HepG2 (cell line): Measurements from ENCODE around the gene UTP20. TPM values are rescaled to one million over a fixed set of nuclear protein-coding genes. Genes with fewer than 3 reads are reported as not detected.

ENCODE experiments used
- BRCA1 ChIP-seq: sonication (generic); formaldehyde crosslinking; IDR thresholded peaks from 2 replicates; pipeline ENCODE4 v1.4.0; 2020; ENCODE audit warnings: missing genetic modification reagents
- ELF1 ChIP-seq: sonication (generic); formaldehyde crosslinking; IDR thresholded peaks from 2 replicates; pipeline ENCODE4 v1.4.0; 2020; ENCODE audit warnings: missing genetic modification reagents
- ETV6 ChIP-seq: sonication (generic); formaldehyde crosslinking; conservative IDR thresholded peaks from 2 replicates; pipeline ENCODE4 v1.4.0; 2020; ENCODE audit warnings: missing genetic modification reagents
- HIVEP1 ChIP-seq: sonication (generic); formaldehyde crosslinking; IDR thresholded peaks from 2 replicates; pipeline ENCODE4 v1.4.0; 2020; ENCODE audit warnings: mild to moderate bottlenecking, missing genetic modification reagents
- HNRNPLL ChIP-seq: fragments of 200-400 bp; formaldehyde crosslinking; IDR thresholded peaks from 2 replicates; pipeline ENCODE4 v1.6.1; 2017; ENCODE audit warnings: mild to moderate bottlenecking, low read depth, low read length; ENCODE audit not compliant: poor library complexity, severe bottlenecking
- IKZF1 ChIP-seq: fragments of 450-650 bp; IDR thresholded peaks from 2 replicates; pipeline ENCODE4 v1.7.1; 2016
- JARID2 ChIP-seq: sonication (generic); formaldehyde crosslinking; IDR thresholded peaks from 2 replicates; pipeline ENCODE4 v1.8.1; 2023; ENCODE audit warnings: missing genetic modification reagents, inconsistent platforms; ENCODE audit not compliant: insufficient replicate concordance
- REST ChIP-seq, 2 experiments: IDR thresholded peaks; 2 replicates each; pipeline ENCODE4 v1.6.1; 2011 to 2012; ENCODE audit warnings: low read length in 2 of 2, borderline replicate concordance in 1 of 2, low read depth in 1 of 2, mild to moderate bottlenecking in 1 of 2, moderate library complexity in 1 of 2
- SIN3B ChIP-seq: fragments of 150-350 bp; IDR thresholded peaks from 2 replicates; pipeline ENCODE4 v1.6.1; 2014; ENCODE audit warnings: low read length
- SP140L ChIP-seq: sonication (generic); formaldehyde crosslinking; IDR thresholded peaks from 2 replicates; pipeline ENCODE4 v1.4.0; 2020; ENCODE audit warnings: missing genetic modification reagents, borderline replicate concordance
- ZMYM4 ChIP-seq: sonication (generic); formaldehyde crosslinking; IDR thresholded peaks from 2 replicates; pipeline ENCODE4 v1.8.1; 2023; ENCODE audit warnings: mild to moderate bottlenecking, missing genetic modification reagents
- ZNF101 ChIP-seq: sonication (generic); formaldehyde crosslinking; IDR thresholded peaks from 2 replicates; pipeline ENCODE4 v1.4.0; 2020; ENCODE audit warnings: mild to moderate bottlenecking, low read depth, missing genetic modification reagents, borderline replicate concordance
- ZNF329 ChIP-seq: sonication (generic); formaldehyde crosslinking; IDR thresholded peaks from 2 replicates; pipeline ENCODE4 v1.9.0; 2021; ENCODE audit warnings: low read depth, mild to moderate bottlenecking, missing genetic modification reagents
- ZNF441 ChIP-seq: sonication (generic); formaldehyde crosslinking; IDR thresholded peaks from 2 replicates; pipeline ENCODE4 v1.7.0; 2021; ENCODE audit warnings: missing genetic modification reagents, borderline replicate concordance
- ZNF746 ChIP-seq: sonication (generic); formaldehyde crosslinking; IDR thresholded peaks from 2 replicates; pipeline ENCODE4 v1.8.0; 2022; ENCODE audit warnings: mild to moderate bottlenecking, missing genetic modification reagents
- ZNF816 ChIP-seq: sonication (generic); formaldehyde crosslinking; IDR thresholded peaks from 2 replicates; pipeline ENCODE4 v1.8.0; 2022; ENCODE audit warnings: missing genetic modification reagents, mild to moderate bottlenecking, borderline replicate concordance
- polyA plus RNA-seq, 8 experiments: library from polyadenylated mRNA; depleted of rRNA in 3 of 8; stranded (reverse) in 7 of 8; unstranded in 1 of 8; fragments of >200 nt; fragmentation: Illumina TruSeq in 4 of 8; extraction: Trizol in 4 of 8; gene quantifications; 2 replicates each; pipeline versions ENCODE4 v1.2.1 to v1.2.3, GENCODE V29; 2011 to 2016; ENCODE audit warnings: low read depth in 4 of 8, missing spikeins in 1 of 8, mixed read lengths in 1 of 8; ENCODE audit not compliant: insufficient read depth in 1 of 8
- total RNA-seq, 5 experiments: library from RNA; depleted of rRNA; stranded (reverse); fragments of >200 nt; fragmentation: Illumina TruSeq; extraction: Trizol; gene quantifications; 2 replicates each; pipeline ENCODE4 v1.2.3, GENCODE V29; 2016; ENCODE audit warnings: low read depth in 1 of 5
- TF ChIP-seq, protein P1 (sequence below): sonication (generic); IDR thresholded peaks from 2 replicates; pipeline ENCODE4 v1.6.1; 2016; ENCODE audit warnings: low read depth, borderline replicate concordance
- TF ChIP-seq, protein P2 (sequence below): sonication (generic); formaldehyde crosslinking; IDR thresholded peaks from 2 replicates; pipeline ENCODE4 v1.5.0; 2020; ENCODE audit warnings: missing genetic modification reagents
- TF ChIP-seq, protein P3 (sequence below): IDR thresholded peaks from 2 replicates; pipeline ENCODE4 v1.4.0; 2020; ENCODE audit warnings: mild to moderate bottlenecking, missing genetic modification reagents

Gene UTP20
- total and polyA plus RNA-seq, 2 of the 13 experiments (the other 11 are each of a cell fraction or from before 2014, with no cell fraction given), result 9.0 to 38.5 TPM

DNA sequence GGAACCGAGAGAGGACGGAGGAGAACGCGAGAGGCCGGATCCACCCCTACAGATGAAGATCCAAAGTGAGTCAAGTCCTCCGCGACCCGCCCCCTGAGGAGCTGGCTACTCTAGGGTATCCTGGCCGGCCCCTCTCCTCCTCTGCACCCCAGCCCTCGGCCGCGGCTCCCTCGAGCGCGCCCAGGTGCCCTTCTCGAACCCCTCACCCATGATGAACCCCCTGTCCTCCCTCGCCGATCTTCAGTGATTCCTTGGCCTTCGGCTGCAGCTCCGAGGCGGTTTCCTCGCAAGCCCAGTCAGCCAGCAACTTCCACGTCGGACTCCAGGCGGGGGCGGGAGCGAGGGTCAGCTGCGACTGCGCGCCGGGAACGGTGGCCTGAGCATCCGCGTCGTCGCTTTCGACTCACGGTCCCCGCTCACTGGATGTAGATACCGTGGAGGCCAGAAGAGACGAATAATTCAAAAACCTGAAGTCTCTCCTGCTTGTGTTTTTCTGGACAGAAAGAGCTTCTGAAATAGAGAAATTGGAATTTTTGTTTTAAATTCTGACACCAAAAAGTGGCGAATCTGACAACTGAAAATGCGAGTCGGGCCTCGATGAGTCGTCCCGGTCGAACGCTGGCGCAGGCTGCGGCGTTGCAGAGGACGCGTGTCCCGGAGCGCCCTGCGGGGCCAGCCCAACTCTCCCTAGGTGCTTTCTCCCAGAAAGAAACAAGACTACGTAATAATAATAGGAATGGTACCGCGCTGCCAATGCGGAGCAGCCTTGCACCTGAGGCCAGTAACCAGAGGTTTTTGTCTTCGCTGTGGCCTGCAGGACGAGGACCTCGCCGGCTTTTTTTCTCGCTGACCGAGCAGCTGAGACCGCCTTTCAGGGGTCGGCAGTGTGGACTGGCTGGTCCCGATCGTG is 127.8 kb downstream of the UTP20 start, which contains the start of gene ARL1 (continued):
- 0 out of 2 replicates have a peak, but pooled peaks have one; percentile 62 for TF ChIP-seq ZNF816
- no peak for TF ChIP-seq ETV6
- 0 out of 2 replicates have a peak, but pooled peaks have one; percentile 20 for TF ChIP-seq ELF1
- TF ChIP-seq ZNF101, result no peak
- TF ChIP-seq ZNF746 (CRISPR knock-in tag), result 0 out of 2 replicates have a peak, but pooled peaks have one; percentile 19
- no peak for TF ChIP-seq IKZF1
- no peak; the same call in 1 of the 2 replicates for TF ChIP-seq SIN3B
- peak in 1 of 2 experiments; percentile 29; a peak in 1 of 4 replicates for TF ChIP-seq REST (IDR thresholded peaks at IDR 0.05; ENCODE audit: borderline replicate concordance in 1 of 2, low read depth in 1 of 2, low read length in 2 of 2)
- TF ChIP-seq HNRNPLL, result peak; percentile 94
- TF ChIP-seq, protein P1, sequence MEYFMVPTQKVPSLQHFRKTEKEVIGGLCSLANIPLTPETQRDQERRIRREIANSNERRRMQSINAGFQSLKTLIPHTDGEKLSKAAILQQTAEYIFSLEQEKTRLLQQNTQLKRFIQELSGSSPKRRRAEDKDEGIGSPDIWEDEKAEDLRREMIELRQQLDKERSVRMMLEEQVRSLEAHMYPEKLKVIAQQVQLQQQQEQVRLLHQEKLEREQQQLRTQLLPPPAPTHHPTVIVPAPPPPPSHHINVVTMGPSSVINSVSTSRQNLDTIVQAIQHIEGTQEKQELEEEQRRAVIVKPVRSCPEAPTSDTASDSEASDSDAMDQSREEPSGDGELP, result peak; percentile 83
- peak; percentile 73 for TF ChIP-seq ZNF441 (CRISPR knock-in tag)
- TF ChIP-seq, protein P2, sequence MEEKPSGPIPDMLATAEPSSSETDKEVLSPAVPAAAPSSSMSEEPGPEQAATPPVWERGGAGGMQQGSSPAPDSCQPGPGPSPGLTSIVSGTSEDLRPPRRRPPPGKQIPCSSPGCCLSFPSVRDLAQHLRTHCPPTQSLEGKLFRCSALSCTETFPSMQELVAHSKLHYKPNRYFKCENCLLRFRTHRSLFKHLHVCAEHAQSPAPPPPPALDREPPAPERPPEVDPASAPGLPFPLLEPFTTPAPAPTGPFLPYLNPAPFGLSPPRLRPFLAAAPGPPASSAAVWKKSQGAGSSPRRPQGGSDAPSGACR (CRISPR knock-in tag), result no peak
- no peak for TF ChIP-seq SP140L
- peak; percentile 56 for TF ChIP-seq ZMYM4
- TF ChIP-seq, protein P3, sequence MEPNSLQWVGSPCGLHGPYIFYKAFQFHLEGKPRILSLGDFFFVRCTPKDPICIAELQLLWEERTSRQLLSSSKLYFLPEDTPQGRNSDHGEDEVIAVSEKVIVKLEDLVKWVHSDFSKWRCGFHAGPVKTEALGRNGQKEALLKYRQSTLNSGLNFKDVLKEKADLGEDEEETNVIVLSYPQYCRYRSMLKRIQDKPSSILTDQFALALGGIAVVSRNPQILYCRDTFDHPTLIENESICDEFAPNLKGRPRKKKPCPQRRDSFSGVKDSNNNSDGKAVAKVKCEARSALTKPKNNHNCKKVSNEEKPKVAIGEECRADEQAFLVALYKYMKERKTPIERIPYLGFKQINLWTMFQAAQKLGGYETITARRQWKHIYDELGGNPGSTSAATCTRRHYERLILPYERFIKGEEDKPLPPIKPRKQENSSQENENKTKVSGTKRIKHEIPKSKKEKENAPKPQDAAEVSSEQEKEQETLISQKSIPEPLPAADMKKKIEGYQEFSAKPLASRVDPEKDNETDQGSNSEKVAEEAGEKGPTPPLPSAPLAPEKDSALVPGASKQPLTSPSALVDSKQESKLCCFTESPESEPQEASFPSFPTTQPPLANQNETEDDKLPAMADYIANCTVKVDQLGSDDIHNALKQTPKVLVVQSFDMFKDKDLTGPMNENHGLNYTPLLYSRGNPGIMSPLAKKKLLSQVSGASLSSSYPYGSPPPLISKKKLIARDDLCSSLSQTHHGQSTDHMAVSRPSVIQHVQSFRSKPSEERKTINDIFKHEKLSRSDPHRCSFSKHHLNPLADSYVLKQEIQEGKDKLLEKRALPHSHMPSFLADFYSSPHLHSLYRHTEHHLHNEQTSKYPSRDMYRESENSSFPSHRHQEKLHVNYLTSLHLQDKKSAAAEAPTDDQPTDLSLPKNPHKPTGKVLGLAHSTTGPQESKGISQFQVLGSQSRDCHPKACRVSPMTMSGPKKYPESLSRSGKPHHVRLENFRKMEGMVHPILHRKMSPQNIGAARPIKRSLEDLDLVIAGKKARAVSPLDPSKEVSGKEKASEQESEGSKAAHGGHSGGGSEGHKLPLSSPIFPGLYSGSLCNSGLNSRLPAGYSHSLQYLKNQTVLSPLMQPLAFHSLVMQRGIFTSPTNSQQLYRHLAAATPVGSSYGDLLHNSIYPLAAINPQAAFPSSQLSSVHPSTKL (CRISPR knock-in tag), result peak; percentile 40; the same call in 1 of the 2 replicates
- no peak for TF ChIP-seq JARID2 (CRISPR knock-in tag)
- TF ChIP-seq ZNF329 (CRISPR knock-in tag), result 0 out of 2 replicates have a peak, but pooled peaks have one; percentile 9
- peak; percentile 76 for TF ChIP-seq HIVEP1 (CRISPR knock-in tag)
- TF ChIP-seq BRCA1 (CRISPR knock-in tag), result no peak
